OCI-LY7 (cell line): ENCODE data around the gene AMZ2. TPM values are rescaled to one million over a fixed set of nuclear protein-coding genes. Genes with fewer than 3 reads are reported as not detected.

Source experiments
- BruUV-seq: library from RNA; stranded (reverse); fragments of 400-500 nt; replicated peaks from 2 replicates; lab custom pipeline; 2021; lab: Mats Ljungman, UMichigan
- CTCF ChIA-PET: fragments of 300-600 bp; sonication (Branson Sonifier 250); formaldehyde crosslinking; loops from one replicate; lab custom pipeline; 2022; ENCODE audit warnings: antibody characterized with exemption; ENCODE audit not compliant: unreplicated experiment; lab: Charles Lee
- POLR2A ChIA-PET: fragments of 300-600 bp; sonication (Branson Sonifier 250); formaldehyde crosslinking; loops from one replicate; lab custom pipeline; 2022; ENCODE audit warnings: antibody characterized with exemption; lab: Charles Lee
- DNase-seq: peaks from one replicate; pipeline ENCODE4 v3.0.0-alpha.2; 2015; ENCODE audit warnings: low spot score
- H2AFZ ChIP-seq: fragments of 200-600 bp; sonication (generic), shearing (Covaris generic); 2 replicates; pipeline ENCODE4 v1.6.1; 2014; ENCODE audit warnings: mild to moderate bottlenecking, antibody characterized with exemption, low read length, moderate library complexity
- H3K27ac ChIP-seq: fragments of 200-600 bp; sonication (generic); 2 replicates; pipeline ENCODE4 v1.5.1; 2014; ENCODE audit warnings: mixed run types, low read depth, mild to moderate bottlenecking, moderate library complexity, low read length, inconsistent platforms; ENCODE audit not compliant: poor library complexity, severe bottlenecking
- H3K36me3 ChIP-seq: fragments of 200-600 bp; sonication (generic); 2 replicates; pipeline ENCODE4 v1.6.1; 2014; ENCODE audit warnings: mild to moderate bottlenecking, antibody characterized with exemption, low read length, moderate library complexity, mixed read lengths; ENCODE audit not compliant: insufficient read depth
- H3K4me1 ChIP-seq: fragments of 200-600 bp; sonication (generic); 2 replicates; pipeline ENCODE4 v1.5.1; 2014; ENCODE audit warnings: mild to moderate bottlenecking, low read length; ENCODE audit not compliant: insufficient read depth, poor library complexity, severe bottlenecking
- H3K4me2 ChIP-seq: fragments of 200-600 bp; sonication (generic); 2 replicates; pipeline ENCODE4 v1.6.1; 2014; ENCODE audit warnings: mild to moderate bottlenecking, low read length
- H3K4me3 ChIP-seq: fragments of 200-600 bp; sonication (generic); 2 replicates; pipeline ENCODE4 v1.5.1; 2014; ENCODE audit warnings: mild to moderate bottlenecking, low read depth, low read length; ENCODE audit not compliant: poor library complexity, severe bottlenecking
- H3K79me2 ChIP-seq: fragments of 200-600 bp; sonication (generic); 2 replicates; pipeline ENCODE4 v1.6.1; 2016; ENCODE audit warnings: low read depth, mild to moderate bottlenecking, low read length, moderate library complexity, mixed read lengths; ENCODE audit not compliant: insufficient read depth
- H3K9me2 ChIP-seq: fragments of 200-600 bp; sonication (generic); 2 replicates; pipeline ENCODE4 v1.6.1; 2016; ENCODE audit warnings: mild to moderate bottlenecking, low read length, mixed read lengths; ENCODE audit not compliant: insufficient read depth
- H3K9me3 ChIP-seq: fragments of 200-600 bp; sonication (generic); 2 replicates; pipeline ENCODE4 v1.6.1; 2014; ENCODE audit warnings: mild to moderate bottlenecking, mixed run types, low read length, mixed read lengths
- H4K20me1 ChIP-seq: fragments of 200-600 bp; sonication (generic); 2 replicates; pipeline ENCODE4 v1.6.1; 2014; ENCODE audit warnings: mild to moderate bottlenecking, antibody characterized with exemption, low read length, moderate library complexity, mixed read lengths; ENCODE audit not compliant: insufficient read depth
- EZH2phosphoT487 ChIP-seq: fragments of 200-600 bp; sonication (generic); IDR thresholded peaks from 2 replicates; pipeline ENCODE4 v1.6.1; 2018; ENCODE audit warnings: low read depth, borderline replicate concordance, mild to moderate bottlenecking, mixed run types, antibody characterized with exemption, low read length, moderate library complexity, mixed read lengths
- intact Hi-C: fragments of 100-400 bp; cut with micrococcal nuclease; formaldehyde crosslinking; loops from one replicate; pipeline ENCODE4 v1.10.0; 2022; ENCODE audit not compliant: unreplicated experiment
- total RNA-seq, 2 experiments: library from RNA; depleted of rRNA in 1 of 2; stranded (reverse); fragments of >200 nt in 1 of 2; shearing (Covaris generic) in 1 of 2; gene quantifications; 2 replicates each; pipeline ENCODE4 v1.2.3, GENCODE V29; 2014 to 2022
- TF ChIP-seq, protein P1 (sequence below): fragments of 200-600 bp; sonication (generic); conservative IDR thresholded peaks from 2 replicates; pipeline ENCODE4 v1.5.1; 2014; ENCODE audit warnings: mild to moderate bottlenecking, antibody characterized with exemption, low read length, moderate library complexity, mixed read lengths

The AMZ2 gene
- total RNA-seq, 2 experiments from 2014 or later, result 117 to 248 TPM

DNA sequence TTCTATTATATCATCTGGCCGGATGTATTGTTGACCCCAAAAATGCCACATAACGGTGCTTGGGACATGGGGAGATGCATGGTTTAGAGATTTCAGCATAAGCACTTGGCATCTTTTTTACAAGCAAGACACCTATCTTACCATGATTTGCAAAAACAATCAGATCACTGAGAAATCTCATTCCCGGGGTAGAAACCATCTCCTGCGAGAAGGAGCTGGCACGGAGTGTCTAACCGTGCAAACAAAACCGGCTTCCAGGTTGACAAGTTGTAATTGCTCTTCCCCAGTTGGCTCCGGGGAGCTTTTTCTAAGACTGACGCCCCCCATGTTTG is 42.1 kb downstream of the AMZ2 start:
- H3K9me2 ChIP-seq, result no peaks in the 10 kb centered on the region
- intact Hi-C loops, result loop anchor here (2.0 to 5.0 kb wide), 3 partner anchors 67 to 295 kb away; no protein-coding TSS in a partner anchor
- peaks cover 65% of the 10 kb centered on the region for H3K4me1 ChIP-seq
- no peak for DNase-seq
- peak overlapping the region; percentile 94 for H3K27ac ChIP-seq
- ChIA-PET POLR2A (interaction anchor here (0.5 to 9.1 kb wide), 16 partner anchors 15 to 472 kb away, joined by 3 to 67 read pairs (median 4); partner anchors contain the start of gene WIPI1), CTCF (interaction anchor here (0.7 to 2.3 kb wide), 4 partner anchors 25 to 109 kb away, joined by 4 to 6 read pairs (median 5); no protein-coding TSS in a partner anchor)
- TF ChIP-seq EZH2phosphoT487, result no peak
- TF ChIP-seq, protein P1, sequence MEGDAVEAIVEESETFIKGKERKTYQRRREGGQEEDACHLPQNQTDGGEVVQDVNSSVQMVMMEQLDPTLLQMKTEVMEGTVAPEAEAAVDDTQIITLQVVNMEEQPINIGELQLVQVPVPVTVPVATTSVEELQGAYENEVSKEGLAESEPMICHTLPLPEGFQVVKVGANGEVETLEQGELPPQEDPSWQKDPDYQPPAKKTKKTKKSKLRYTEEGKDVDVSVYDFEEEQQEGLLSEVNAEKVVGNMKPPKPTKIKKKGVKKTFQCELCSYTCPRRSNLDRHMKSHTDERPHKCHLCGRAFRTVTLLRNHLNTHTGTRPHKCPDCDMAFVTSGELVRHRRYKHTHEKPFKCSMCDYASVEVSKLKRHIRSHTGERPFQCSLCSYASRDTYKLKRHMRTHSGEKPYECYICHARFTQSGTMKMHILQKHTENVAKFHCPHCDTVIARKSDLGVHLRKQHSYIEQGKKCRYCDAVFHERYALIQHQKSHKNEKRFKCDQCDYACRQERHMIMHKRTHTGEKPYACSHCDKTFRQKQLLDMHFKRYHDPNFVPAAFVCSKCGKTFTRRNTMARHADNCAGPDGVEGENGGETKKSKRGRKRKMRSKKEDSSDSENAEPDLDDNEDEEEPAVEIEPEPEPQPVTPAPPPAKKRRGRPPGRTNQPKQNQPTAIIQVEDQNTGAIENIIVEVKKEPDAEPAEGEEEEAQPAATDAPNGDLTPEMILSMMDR, result 0 out of 2 replicates have a peak, but pooled peaks have one; percentile 42
- H3K9me3 ChIP-seq, result no peaks in the 10 kb centered on the region
- no peak overlapping the region; the same call in 1 of the 2 replicates for H2AFZ ChIP-seq
- peaks cover 39% of the 10 kb centered on the region; the same call in 1 of the 2 replicates for H3K79me2 ChIP-seq
- H3K36me3 ChIP-seq, result peaks cover 14% of the 10 kb centered on the region; the same call in 1 of the 2 replicates
- peak overlapping the region; percentile 77 for H3K4me2 ChIP-seq
- BruUV-seq, result no TSS peak
- H3K4me3 ChIP-seq, result peak overlapping the region; percentile 85
- H4K20me1 ChIP-seq, result no peaks in the 10 kb centered on the region

DNA sequence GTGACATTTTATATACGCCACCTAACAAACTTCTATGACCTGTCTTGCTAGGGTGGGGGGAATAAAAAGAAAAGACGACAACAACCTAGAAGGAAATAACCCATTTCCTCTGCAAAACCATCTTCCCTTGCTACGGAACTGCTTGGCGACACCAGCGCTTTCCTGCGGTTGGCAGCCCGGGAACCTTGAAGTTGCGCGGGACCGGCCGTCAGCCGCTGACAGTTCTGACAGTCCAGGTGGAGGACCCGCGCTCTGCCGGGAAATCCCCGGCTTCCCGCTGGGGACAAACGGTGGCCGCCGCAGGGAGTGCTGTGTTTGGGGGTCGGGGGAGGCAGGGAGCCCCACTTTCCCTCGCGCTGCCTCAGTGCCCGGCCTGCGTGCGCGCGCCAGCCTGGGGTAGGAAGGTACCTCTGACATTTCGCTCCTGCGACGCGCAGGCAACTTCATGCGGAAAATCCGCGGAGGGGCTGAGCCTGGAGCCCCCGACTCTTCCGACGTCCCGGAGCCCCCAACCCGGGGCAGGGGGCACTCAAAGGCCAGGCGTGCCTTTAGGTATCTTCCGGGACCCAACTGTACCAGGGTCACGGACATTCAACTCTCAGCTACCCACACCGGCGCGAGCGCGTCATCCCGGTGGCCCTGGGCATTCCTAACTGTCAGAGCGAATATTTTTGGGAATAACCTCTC is 42.6 kb downstream of the AMZ2 start:
- Histone ChIP-seq H3K4me2 (peak overlapping the region; percentile 77), H3K9me2 (no peaks in the 10 kb centered on the region), H2AFZ (peak overlapping the region; percentile 32; the same call in 1 of the 2 replicates), H3K9me3 (no peaks in the 10 kb centered on the region), H3K4me1 (peaks cover 63% of the 10 kb centered on the region), H4K20me1 (no peaks in the 10 kb centered on the region), H3K4me3 (peak overlapping the region; percentile 85), H3K79me2 (peaks cover 39% of the 10 kb centered on the region; the same call in 1 of the 2 replicates), H3K27ac (peak overlapping the region; percentile 94), H3K36me3 (peaks cover 9% of the 10 kb centered on the region; the same call in 1 of the 2 replicates)
- TF ChIP-seq, protein P1, result no peak; the same call in 1 of the 2 replicates
- TF ChIP-seq EZH2phosphoT487, result no peak
- ChIA-PET POLR2A (interaction anchor here (0.5 to 9.1 kb wide), 16 partner anchors 16 to 253 kb away, joined by 3 to 67 read pairs (median 4); partner anchors contain the start of gene WIPI1), CTCF (interaction anchor here (0.7 to 1.4 kb wide), 3 partner anchors 26 to 108 kb away, joined by 4 to 5 read pairs (median 5); no protein-coding TSS in a partner anchor)
- intact Hi-C loops, result loop anchor here (2.0 to 5.0 kb wide), 3 partner anchors 67 to 296 kb away; no protein-coding TSS in a partner anchor
- TSS peak; percentile 81 for BruUV-seq
- peak; percentile 79 for DNase-seq
